H1 (cell line): Measurements from ENCODE around the gene ZDHHC9.

Source experiments
- ATF3 ChIP-seq: IDR thresholded peaks from 2 replicates; pipeline ENCODE4 v1.6.1; 2011; ENCODE audit warnings: low read depth, mild to moderate bottlenecking, low read length; ENCODE audit not compliant: insufficient read depth
- CBX5 ChIP-seq: fragments of 300-800, 300-1000 bp; sonication (generic); IDR thresholded peaks from 2 replicates; pipeline ENCODE4 v1.7.1; 2016; ENCODE audit warnings: antibody characterized with exemption, low read length, low read depth
- CREB1 ChIP-seq: IDR thresholded peaks from 2 replicates; pipeline ENCODE4 v1.6.1; 2012; ENCODE audit warnings: inconsistent platforms
- CTCF ChIP-seq, 3 experiments: IDR thresholded peaks; 1 replicate in 2 of 3; 2 replicates in 1 of 3; pipeline versions ENCODE4 v1.5.1 to v1.6.1; 2011; ENCODE audit warnings: low read length in 3 of 3, mild to moderate bottlenecking in 3 of 3, inconsistent platforms in 2 of 3, low read depth in 1 of 3, moderate library complexity in 1 of 3; ENCODE audit not compliant: insufficient read depth in 1 of 3; ENCODE audit errors: control extremely low read depth in 1 of 3
- EP300 ChIP-seq, 2 experiments: IDR thresholded peaks; 1 replicate in 1 of 2; 2 replicates in 1 of 2; pipeline ENCODE4 v1.6.1; 2011 to 2012; ENCODE audit warnings: low read depth in 2 of 2, low read length in 2 of 2, mild to moderate bottlenecking in 2 of 2, borderline replicate concordance in 1 of 2, inconsistent platforms in 1 of 2, moderate library complexity in 1 of 2
- EZH2 ChIP-seq: fragments of 200-600 bp; sonication (generic); IDR thresholded peaks from 2 replicates; pipeline ENCODE4 v1.7.1; 2012; ENCODE audit warnings: low read depth, mild to moderate bottlenecking, moderate library complexity, low read length, inconsistent platforms; ENCODE audit not compliant: severe bottlenecking
- HDAC2 ChIP-seq, 2 experiments: fragments of 300-600 bp in 1 of 2; sonication (generic) in 1 of 2; IDR thresholded peaks; 2 replicates each; pipeline ENCODE4 v1.6.1; 2011 to 2012; ENCODE audit warnings: low read depth in 2 of 2, low read length in 2 of 2, mild to moderate bottlenecking in 2 of 2, moderate library complexity in 2 of 2, borderline replicate concordance in 1 of 2, inconsistent platforms in 1 of 2
- RFX5 ChIP-seq: IDR thresholded peaks from 2 replicates; pipeline ENCODE4 v1.6.1; 2011; ENCODE audit warnings: low read depth, low read length, improper control_type of control experiment, borderline replicate concordance
- TAF1 ChIP-seq: IDR thresholded peaks from 2 replicates; pipeline ENCODE4 v1.6.1; 2011; ENCODE audit warnings: mild to moderate bottlenecking, low read depth, low read length
- USF2 ChIP-seq: IDR thresholded peaks from 2 replicates; pipeline ENCODE4 v1.6.1; 2011; ENCODE audit warnings: low read length, improper control_type of control experiment
- ZNF274 ChIP-seq: IDR thresholded peaks from 2 replicates; pipeline ENCODE4 v1.7.0; 2012; ENCODE audit warnings: low read length, borderline replicate concordance; ENCODE audit errors: extremely low read depth

- TF ChIP-seq CBX5 = no peak
- TF ChIP-seq RFX5 = no peak
- no peak for TF ChIP-seq CREB1
- no peak for TF ChIP-seq CTCF (IDR thresholded peaks at IDR 0.05; ENCODE audit: control extremely low read depth in 1 of 3, insufficient read depth in 1 of 3, low read depth in 1 of 3, low read length in 3 of 3)
- no peak for TF ChIP-seq EZH2
- no peak for TF ChIP-seq USF2
- no peak for TF ChIP-seq EP300 (IDR thresholded peaks at IDR 0.05; ENCODE audit: borderline replicate concordance in 1 of 2, low read depth in 2 of 2, low read length in 2 of 2)
- no peak for TF ChIP-seq ZNF274
- TF ChIP-seq ATF3 = no peak
- TF ChIP-seq HDAC2 (IDR thresholded peaks at IDR 0.05; ENCODE audit: borderline replicate concordance in 1 of 2, low read depth in 2 of 2, low read length in 2 of 2) = no peak
- no peak for TF ChIP-seq TAF1
Measured at GRCh38 chrX:129781680-129782495, 61.8 kb downstream of the ZDHHC9 start.
